Tibial nerve (tissue), 4 donors: Measurements from ENCODE around the gene MGMT.

Experiments used
- EP300 ChIP-seq, 2 donors: sonication (generic); formaldehyde crosslinking; IDR thresholded peaks; one replicate each; pipeline ENCODE4 v1.6.1; 2017; ENCODE audit warnings: antibody characterized with exemption in 2 of 2, mild to moderate bottlenecking in 1 of 2
- POLR2A ChIP-seq, 2 donors: fragments of 450-650 bp; IDR thresholded peaks; one replicate each; pipeline ENCODE4 v1.6.1; 2017; ENCODE audit warnings: antibody characterized with exemption in 2 of 2, mild to moderate bottlenecking in 2 of 2, moderate library complexity in 2 of 2
- TF ChIP-seq, protein P1 (sequence below), 5 experiments: fragments of 200-600 bp in 3 of 5; fragments of 450-650 bp in 2 of 5; sonication (generic) in 3 of 5; IDR thresholded peaks; one replicate each; pipeline ENCODE4 v1.5.1; 2016 to 2019; ENCODE audit warnings: antibody characterized with exemption in 5 of 5, mild to moderate bottlenecking in 3 of 5, moderate library complexity in 2 of 5

GRCh38 chr10:129760003-129760315 is 292.9 kb downstream of the MGMT start:
- TF ChIP-seq, protein P1, sequence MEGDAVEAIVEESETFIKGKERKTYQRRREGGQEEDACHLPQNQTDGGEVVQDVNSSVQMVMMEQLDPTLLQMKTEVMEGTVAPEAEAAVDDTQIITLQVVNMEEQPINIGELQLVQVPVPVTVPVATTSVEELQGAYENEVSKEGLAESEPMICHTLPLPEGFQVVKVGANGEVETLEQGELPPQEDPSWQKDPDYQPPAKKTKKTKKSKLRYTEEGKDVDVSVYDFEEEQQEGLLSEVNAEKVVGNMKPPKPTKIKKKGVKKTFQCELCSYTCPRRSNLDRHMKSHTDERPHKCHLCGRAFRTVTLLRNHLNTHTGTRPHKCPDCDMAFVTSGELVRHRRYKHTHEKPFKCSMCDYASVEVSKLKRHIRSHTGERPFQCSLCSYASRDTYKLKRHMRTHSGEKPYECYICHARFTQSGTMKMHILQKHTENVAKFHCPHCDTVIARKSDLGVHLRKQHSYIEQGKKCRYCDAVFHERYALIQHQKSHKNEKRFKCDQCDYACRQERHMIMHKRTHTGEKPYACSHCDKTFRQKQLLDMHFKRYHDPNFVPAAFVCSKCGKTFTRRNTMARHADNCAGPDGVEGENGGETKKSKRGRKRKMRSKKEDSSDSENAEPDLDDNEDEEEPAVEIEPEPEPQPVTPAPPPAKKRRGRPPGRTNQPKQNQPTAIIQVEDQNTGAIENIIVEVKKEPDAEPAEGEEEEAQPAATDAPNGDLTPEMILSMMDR (IDR thresholded peaks at IDR 0.05): no peak
- TF ChIP-seq POLR2A (IDR thresholded peaks at IDR 0.05) (no peak), EP300 (IDR thresholded peaks at IDR 0.05) (no peak)
